Measurements from ENCODE around the gene TTC39A. TPM values are rescaled to one million over a fixed set of nuclear protein-coding genes. Genes with fewer than 3 reads are reported as not detected.

The TTC39A gene
- total and polyA plus RNA-seq, 2 donors (not counting 1 experiment from before 2014, with no cell fraction given), result not detected

GRCh38 chr1:51314974-51315373, 15.4 kb downstream of the TTC39A start:
- intact Hi-C loops (cut with micrococcal nuclease), result no loop called here
- H3K27ac ChIP-seq (ENCODE audit: low read length in 2 of 2), result no peak overlapping the region
- 81% methylated on average over 2 of the region's 3 CpGs for WGBS (ENCODE audit: insufficient coverage)
- no peaks in the 10 kb centered on the region for H3K9me3 ChIP-seq (ENCODE audit: control extremely low read depth in 1 of 3, control insufficient read depth in 2 of 3, insufficient read depth in 1 of 3, low read length in 2 of 3)
- H3K4me3 ChIP-seq (ENCODE audit: control extremely low read depth in 1 of 5, extremely low read depth in 1 of 5, insufficient read depth in 1 of 5, low read depth in 2 of 5, low read length in 4 of 5), result no peak overlapping the region
- peaks cover 0 to 3% of the 10 kb centered on the region in 2 donors for H3K4me1 ChIP-seq (ENCODE audit: control insufficient read depth in 2 of 2, insufficient read depth in 2 of 2, low read length in 2 of 2)
- H3K4me2 ChIP-seq (replicated peaks; ENCODE audit: low read depth, low read length, poor library complexity, severe bottlenecking), result no peak overlapping the region
- TF ChIP-seq EZH2 (IDR thresholded peaks at IDR 0.05; ENCODE audit: borderline replicate concordance, insufficient read depth, low read depth, low read length, poor library complexity, severe bottlenecking) (no peak), CTCF (IDR thresholded peaks at IDR 0.05) (no peak)
- POLR2A ChIA-PET, result no interaction called here
- Mint-ChIP-seq H3K27me3 (no peaks in the 10 kb centered on the region), H3K4me1 (peaks cover 12% of the 10 kb centered on the region), H3K9me3 (ENCODE audit: insufficient read depth) (no peaks in the 10 kb centered on the region), H3K27ac (no peak overlapping the region), H3K4me3 (no peak overlapping the region)
- DNase-seq, result no peak
- no peaks in the 10 kb centered on the region for H3K36me3 ChIP-seq (replicated peaks in 1 of 2; ENCODE audit: control extremely low read depth in 1 of 2, control insufficient read depth in 1 of 2, extremely low read depth in 1 of 2, insufficient read depth in 2 of 2, low read length in 1 of 2)
- no peak overlapping the region for H2AFZ ChIP-seq (ENCODE audit: insufficient read depth, low read depth, low read length, poor library complexity, severe bottlenecking)
- no peak for ATAC-seq (ENCODE audit: low read depth)
- no peaks in the 10 kb centered on the region for H3K79me2 ChIP-seq (ENCODE audit: control insufficient read depth, insufficient read depth, low read length)
- no peaks in the 10 kb centered on the region for H4K20me1 ChIP-seq (ENCODE audit: control insufficient read depth, insufficient read depth, low read length, poor library complexity, severe bottlenecking)
- no peak overlapping the region for H3K9ac ChIP-seq (ENCODE audit: low read length)
- CTCF ChIA-PET, result no interaction called here
- H3K27me3 ChIP-seq (replicated peaks in 1 of 4; ENCODE audit: control extremely low read depth in 1 of 4, control insufficient read depth in 3 of 4, insufficient read depth in 4 of 4, low read length in 3 of 4), result no peaks in the 10 kb centered on the region

- no peaks in the 10 kb centered on the region for H3K79me2 ChIP-seq (ENCODE audit: control insufficient read depth, insufficient read depth, low read length)
- intact Hi-C loops (cut with micrococcal nuclease), result no loop called here
- peak overlapping the region; percentile 28 for H2AFZ ChIP-seq (ENCODE audit: insufficient read depth, low read depth, low read length, poor library complexity, severe bottlenecking)
- Mint-ChIP-seq H3K4me1 (peaks cover 12% of the 10 kb centered on the region), H3K27ac (no peak overlapping the region), H3K9me3 (ENCODE audit: insufficient read depth) (no peaks in the 10 kb centered on the region), H3K4me3 (no peak overlapping the region), H3K27me3 (no peaks in the 10 kb centered on the region)
- ATAC-seq (ENCODE audit: low read depth) (no peak), DNase-seq (no peak)
- 54% methylated on average over 8 of the region's 12 CpGs for WGBS (ENCODE audit: insufficient coverage)
- no peaks in the 10 kb centered on the region for H4K20me1 ChIP-seq (ENCODE audit: control insufficient read depth, insufficient read depth, low read length, poor library complexity, severe bottlenecking)
- H3K4me3 ChIP-seq (ENCODE audit: control extremely low read depth in 1 of 5, extremely low read depth in 1 of 5, insufficient read depth in 1 of 5, low read depth in 2 of 5, low read length in 4 of 5), result no peak overlapping the region
- H3K27ac ChIP-seq (ENCODE audit: low read length in 2 of 2), result no peak overlapping the region
- H3K4me2 ChIP-seq (replicated peaks; ENCODE audit: low read depth, low read length, poor library complexity, severe bottlenecking), result no peak overlapping the region
- ChIA-PET CTCF (no interaction called here), POLR2A (no interaction called here)
- no peaks in the 10 kb centered on the region for H3K36me3 ChIP-seq (replicated peaks in 1 of 2; ENCODE audit: control extremely low read depth in 1 of 2, control insufficient read depth in 1 of 2, extremely low read depth in 1 of 2, insufficient read depth in 2 of 2, low read length in 1 of 2)
- H3K9me3 ChIP-seq (ENCODE audit: control extremely low read depth in 1 of 3, control insufficient read depth in 2 of 3, insufficient read depth in 1 of 3, low read length in 2 of 3), result no peaks in the 10 kb centered on the region
- no peak overlapping the region for H3K9ac ChIP-seq (ENCODE audit: low read length)
- TF ChIP-seq CTCF (IDR thresholded peaks at IDR 0.05) (no peak), EZH2 (IDR thresholded peaks at IDR 0.05; ENCODE audit: borderline replicate concordance, insufficient read depth, low read depth, low read length, poor library complexity, severe bottlenecking) (no peak)
- H3K27me3 ChIP-seq (replicated peaks in 1 of 4; ENCODE audit: control extremely low read depth in 1 of 4, control insufficient read depth in 3 of 4, insufficient read depth in 4 of 4, low read length in 3 of 4), result no peaks in the 10 kb centered on the region
- peaks cover 0 to 3% of the 10 kb centered on the region in 2 donors for H3K4me1 ChIP-seq (ENCODE audit: control insufficient read depth in 2 of 2, insufficient read depth in 2 of 2, low read length in 2 of 2)
These were observed 16.2 kb downstream of the TTC39A start for GRCh38 chr1:51313961-51314777.
